GM12878 (cell line): Measurements from ENCODE around the gene TFDP1. TPM values are rescaled to one million over a fixed set of nuclear protein-coding genes. Genes with fewer than 3 reads are reported as not detected.

Source experiments
- ATAC-seq: fragments of 200-7000 bp; cut with Tn5 transposase; 3 replicates; pipeline ENCODE4 v1.9.1; 2020; ENCODE audit warnings: mild to moderate bottlenecking, moderate library complexity
- BruUV-seq: library from RNA; stranded (reverse); fragments of 400-500 nt; replicated peaks from 2 replicates; lab custom pipeline; 2021; lab: Mats Ljungman, UMichigan
- CTCF ChIA-PET: fragments of 300-600 bp; sonication (Branson Sonifier 250); formaldehyde crosslinking; extraction: SDS; loops from one replicate; lab custom pipeline; 2021; ENCODE audit warnings: inconsistent platforms; lab: Yijun Ruan, JAX
- POLR2A ChIA-PET: fragments of 350-600 bp; formaldehyde crosslinking; extraction: SDS; loops from one replicate; lab custom pipeline; 2021; ENCODE audit warnings: inconsistent platforms; lab: Charles Lee
- RAD21 ChIA-PET: fragments of 300-600 bp; sonication (Branson Sonifier 250); formaldehyde crosslinking; loops from one replicate; lab custom pipeline; 2023; ENCODE audit warnings: antibody characterized with exemption; ENCODE audit not compliant: unreplicated experiment; lab: Charles Lee
- SMC1A ChIA-PET: fragments of 300-600 bp; sonication (Branson Sonifier 250); formaldehyde crosslinking; loops from one replicate; lab custom pipeline; 2023; ENCODE audit not compliant: unreplicated experiment, uncharacterized antibody; lab: Charles Lee
- DNase-seq: peaks from one replicate; pipeline ENCODE4 v3.0.0-alpha.2; 2011; ENCODE audit warnings: low read depth, low spot score
- FAIRE-seq: peaks from 3 replicates; lab custom pipeline; 2011; peaks lifted over from hg19 to GRCh38; lab: Jason Lieb, UNC
- H2AFZ ChIP-seq: 2 replicates; pipeline ENCODE4 v1.6.0; 2011; ENCODE audit warnings: low read depth, low read length, control low read depth; ENCODE audit not compliant: control insufficient read depth
- H3K27ac ChIP-seq: 2 replicates; pipeline ENCODE4 v1.5.1; 2011; ENCODE audit warnings: control low read depth; ENCODE audit not compliant: control insufficient read depth, insufficient read depth
- H3K27me3 ChIP-seq, 2 experiments: replicated peaks in 1 of 2; 2 replicates each; pipeline versions ENCODE4 v1.6.0 to v1.6.1; 2011; ENCODE audit warnings: low read length in 1 of 2; ENCODE audit not compliant: control insufficient read depth in 2 of 2, insufficient read depth in 2 of 2
- H3K36me3 ChIP-seq, 2 experiments: 2 replicates each; pipeline ENCODE4 v1.5.1; 2011; ENCODE audit warnings: low read length in 1 of 2; ENCODE audit not compliant: control insufficient read depth in 2 of 2, insufficient read depth in 2 of 2
- H3K4me1 ChIP-seq: 2 replicates; pipeline ENCODE4 v1.6.1; 2011; ENCODE audit warnings: mild to moderate bottlenecking, low read length, moderate library complexity, mixed read lengths; ENCODE audit not compliant: control insufficient read depth, insufficient read depth
- H3K4me2 ChIP-seq: 2 replicates; pipeline ENCODE4 v1.6.0; 2011; ENCODE audit warnings: control low read depth; ENCODE audit not compliant: control insufficient read depth, insufficient read depth
- H3K4me3 ChIP-seq: fragments of 200-600 bp; sonication (generic); 2 replicates; pipeline ENCODE4 v1.5.1; 2016
- H3K79me2 ChIP-seq: 2 replicates; pipeline ENCODE4 v1.6.0; 2011; ENCODE audit warnings: low read length; ENCODE audit not compliant: control insufficient read depth, insufficient read depth
- H3K9ac ChIP-seq: 2 replicates; pipeline ENCODE4 v1.8.0; 2011; ENCODE audit warnings: low read length, control low read depth, mixed read lengths; ENCODE audit not compliant: control insufficient read depth, insufficient read depth
- H3K9me3 ChIP-seq: replicated peaks from 3 replicates; pipeline ENCODE4 v1.5.1; 2011; ENCODE audit warnings: mild to moderate bottlenecking, low read length; ENCODE audit not compliant: control insufficient read depth, insufficient read depth
- H4K20me1 ChIP-seq: 2 replicates; pipeline ENCODE4 v1.6.0; 2011; ENCODE audit not compliant: control insufficient read depth, insufficient read depth
- CUX1 ChIP-seq: IDR thresholded peaks from 2 replicates; pipeline ENCODE4 v1.6.1; 2012; ENCODE audit warnings: improper control_type of control experiment, low read depth, low read length; ENCODE audit not compliant: insufficient replicate concordance
- DPF2 ChIP-seq: fragments of 450-650 bp; IDR thresholded peaks from 2 replicates; pipeline ENCODE4 v1.6.1; 2017; ENCODE audit warnings: mild to moderate bottlenecking
- MEF2A ChIP-seq: IDR thresholded peaks from 2 replicates; pipeline ENCODE4 v1.6.1; 2011; ENCODE audit warnings: low read depth, mild to moderate bottlenecking, low read length, moderate library complexity; ENCODE audit not compliant: insufficient read depth
- POLR2A ChIP-seq: IDR thresholded peaks from 2 replicates; pipeline ENCODE4 v1.6.1; 2011; ENCODE audit warnings: low read depth, mild to moderate bottlenecking, low read length
- RAD21 ChIP-seq: IDR thresholded peaks from 2 replicates; pipeline ENCODE4 v1.6.1; 2011; ENCODE audit warnings: mild to moderate bottlenecking, low read depth, low read length, moderate library complexity; ENCODE audit not compliant: insufficient read depth
- SRF ChIP-seq, 2 experiments: IDR thresholded peaks; 2 replicates each; pipeline ENCODE4 v1.6.1; 2011; ENCODE audit warnings: low read depth in 2 of 2, low read length in 2 of 2, mild to moderate bottlenecking in 1 of 2, moderate library complexity in 1 of 2
- USF1 ChIP-seq: IDR thresholded peaks from 2 replicates; pipeline ENCODE4 v1.6.1; 2011; ENCODE audit warnings: borderline replicate concordance, low read depth, mild to moderate bottlenecking, moderate library complexity, mixed read lengths, low read length; ENCODE audit not compliant: insufficient read depth; ENCODE audit errors: extremely low read length
- ZNF24 ChIP-seq: fragments of 450-650 bp; IDR thresholded peaks from 2 replicates; pipeline ENCODE4 v1.6.1; 2017; ENCODE audit warnings: antibody characterized with exemption, mild to moderate bottlenecking
- WGBS: methylation state at CpG from one replicate; pipeline ENCODE4 v1.1.6; 2016; ENCODE audit warnings: low lambda C conversion rate; ENCODE audit not compliant: insufficient replicate concordance, insufficient coverage; ENCODE audit errors: missing lambda C conversion rate; 5-methylcytosine and 5-hydroxymethylcytosine counted together
- in situ Hi-C: fragments of 300-500 bp; cut with MboI; formaldehyde crosslinking; loops from 9 replicates; pipeline ENCODE4 v1.14.3; 2018; ENCODE audit warnings: mixed read lengths
- intact Hi-C: fragments of 100-400 bp; cut with micrococcal nuclease; formaldehyde crosslinking; loops from one replicate; pipeline ENCODE4 v1.14.2; 2022; ENCODE audit not compliant: unreplicated experiment
- polyA plus RNA-seq, 11 experiments: library from polyadenylated mRNA; depleted of rRNA in 4 of 11; unstranded in 6 of 11; stranded (reverse) in 5 of 11; fragments of >200 nt; fragmentation: Nextera tagmentation in 4 of 11; fragmentation: Illumina TruSeq in 1 of 11; extraction: Ambion mirVana in 4 of 11; extraction: Trizol in 1 of 11; gene quantifications; 1 replicate in 1 of 11; 2 replicates in 10 of 11; pipeline versions ENCODE4 v1.2.1 to v1.2.3, GENCODE V29; 2011 to 2016; ENCODE audit warnings: inconsistent platforms in 2 of 11, missing spikeins in 2 of 11, low read depth in 1 of 11
- total RNA-seq, 4 experiments: library from RNA; depleted of rRNA in 3 of 4; stranded (reverse); fragments of >200 nt in 3 of 4; fragmentation: Illumina TruSeq in 1 of 4; extraction: Trizol in 1 of 4; gene quantifications; 2 replicates each; pipeline versions ENCODE4 v1.2.1 to v1.2.3, GENCODE V29; 2013 to 2021
- TF ChIP-seq, protein P1 (sequence below): fragments of 450-650 bp; IDR thresholded peaks from 2 replicates; pipeline ENCODE4 v1.6.1; 2016; ENCODE audit warnings: mild to moderate bottlenecking, moderate library complexity, borderline replicate concordance
- TF ChIP-seq, protein P2 (sequence below): fragments of 150-350 bp; IDR thresholded peaks from 2 replicates; pipeline ENCODE4 v1.6.1; 2016; ENCODE audit warnings: low read depth, low read length

The TFDP1 gene
- total and polyA plus RNA-seq, 10 of the 15 experiments (the other 5 are each of a cell fraction or from before 2014, with no cell fraction given), result 37.7 to 254 (median 119) TPM

DNA sequence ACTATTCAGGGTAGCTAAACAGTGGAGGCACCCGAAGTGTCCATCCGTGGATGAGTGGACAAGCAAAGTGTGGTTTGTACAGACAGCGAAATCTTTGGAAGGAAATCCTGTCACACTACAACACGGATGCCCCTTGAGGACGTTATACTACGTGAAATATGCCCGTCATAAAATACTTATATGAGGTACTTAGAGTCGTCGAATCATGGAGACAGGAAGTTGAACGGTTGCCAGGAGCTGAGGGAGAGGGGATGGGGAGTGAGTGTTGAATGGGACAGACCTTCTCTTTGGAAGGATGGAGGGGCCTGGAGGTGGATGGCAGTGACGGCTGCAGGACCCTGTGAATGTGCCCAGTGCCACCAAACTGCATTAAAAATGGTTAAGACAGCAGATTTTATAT lies 61.8 kb downstream of the TFDP1 start:
- in situ Hi-C loops, result no loop called here
- Histone ChIP-seq H3K79me2 (no peaks in the 10 kb centered on the region), H3K27ac (no peak overlapping the region), H3K9ac (no peak overlapping the region), H3K27me3 (no peaks in the 10 kb centered on the region), H3K9me3 (no peaks in the 10 kb centered on the region), H3K4me3 (no peak overlapping the region), H3K4me1 (no peaks in the 10 kb centered on the region), H3K4me2 (no peak overlapping the region), H4K20me1 (no peaks in the 10 kb centered on the region), H3K36me3 (peaks cover 0 to 8% of the 10 kb centered on the region in 2 experiments; a peak in 3 of 4 replicates), H2AFZ (no peak overlapping the region)
- FAIRE-seq (no peak), ATAC-seq (no peak), DNase-seq (no peak)
- intact Hi-C loops, result no loop called here
- ChIA-PET SMC1A (no interaction called here), RAD21 (no interaction called here), POLR2A (interaction anchor here (0.7 kb wide), 1 partner anchor 181 kb away, joined by 4 read pairs; no protein-coding TSS in a partner anchor), CTCF (no interaction called here)
- no TSS peak for BruUV-seq
- WGBS, result 75% methylated on average over 11 of the region's 11 CpGs
- TF ChIP-seq, protein P1, sequence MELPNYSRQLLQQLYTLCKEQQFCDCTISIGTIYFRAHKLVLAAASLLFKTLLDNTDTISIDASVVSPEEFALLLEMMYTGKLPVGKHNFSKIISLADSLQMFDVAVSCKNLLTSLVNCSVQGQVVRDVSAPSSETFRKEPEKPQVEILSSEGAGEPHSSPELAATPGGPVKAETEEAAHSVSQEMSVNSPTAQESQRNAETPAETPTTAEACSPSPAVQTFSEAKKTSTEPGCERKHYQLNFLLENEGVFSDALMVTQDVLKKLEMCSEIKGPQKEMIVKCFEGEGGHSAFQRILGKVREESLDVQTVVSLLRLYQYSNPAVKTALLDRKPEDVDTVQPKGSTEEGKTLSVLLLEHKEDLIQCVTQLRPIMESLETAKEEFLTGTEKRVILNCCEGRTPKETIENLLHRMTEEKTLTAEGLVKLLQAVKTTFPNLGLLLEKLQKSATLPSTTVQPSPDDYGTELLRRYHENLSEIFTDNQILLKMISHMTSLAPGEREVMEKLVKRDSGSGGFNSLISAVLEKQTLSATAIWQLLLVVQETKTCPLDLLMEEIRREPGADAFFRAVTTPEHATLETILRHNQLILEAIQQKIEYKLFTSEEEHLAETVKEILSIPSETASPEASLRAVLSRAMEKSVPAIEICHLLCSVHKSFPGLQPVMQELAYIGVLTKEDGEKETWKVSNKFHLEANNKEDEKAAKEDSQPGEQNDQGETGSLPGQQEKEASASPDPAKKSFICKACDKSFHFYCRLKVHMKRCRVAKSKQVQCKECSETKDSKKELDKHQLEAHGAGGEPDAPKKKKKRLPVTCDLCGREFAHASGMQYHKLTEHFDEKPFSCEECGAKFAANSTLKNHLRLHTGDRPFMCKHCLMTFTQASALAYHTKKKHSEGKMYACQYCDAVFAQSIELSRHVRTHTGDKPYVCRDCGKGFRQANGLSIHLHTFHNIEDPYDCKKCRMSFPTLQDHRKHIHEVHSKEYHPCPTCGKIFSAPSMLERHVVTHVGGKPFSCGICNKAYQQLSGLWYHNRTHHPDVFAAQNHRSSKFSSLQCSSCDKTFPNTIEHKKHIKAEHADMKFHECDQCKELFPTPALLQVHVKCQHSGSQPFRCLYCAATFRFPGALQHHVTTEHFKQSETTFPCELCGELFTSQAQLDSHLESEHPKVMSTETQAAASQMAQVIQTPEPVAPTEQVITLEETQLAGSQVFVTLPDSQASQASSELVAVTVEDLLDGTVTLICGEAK, result no peak
- no peak for TF ChIP-seq RAD21
- TF ChIP-seq CUX1, result no peak
- no peak for TF ChIP-seq POLR2A
- TF ChIP-seq USF1, result no peak
- TF ChIP-seq DPF2, result no peak
- TF ChIP-seq MEF2A, result no peak
- no peak for TF ChIP-seq SRF (IDR thresholded peaks at IDR 0.05; ENCODE audit: low read depth in 2 of 2, low read length in 2 of 2)
- TF ChIP-seq ZNF24, result no peak
- TF ChIP-seq, protein P2, sequence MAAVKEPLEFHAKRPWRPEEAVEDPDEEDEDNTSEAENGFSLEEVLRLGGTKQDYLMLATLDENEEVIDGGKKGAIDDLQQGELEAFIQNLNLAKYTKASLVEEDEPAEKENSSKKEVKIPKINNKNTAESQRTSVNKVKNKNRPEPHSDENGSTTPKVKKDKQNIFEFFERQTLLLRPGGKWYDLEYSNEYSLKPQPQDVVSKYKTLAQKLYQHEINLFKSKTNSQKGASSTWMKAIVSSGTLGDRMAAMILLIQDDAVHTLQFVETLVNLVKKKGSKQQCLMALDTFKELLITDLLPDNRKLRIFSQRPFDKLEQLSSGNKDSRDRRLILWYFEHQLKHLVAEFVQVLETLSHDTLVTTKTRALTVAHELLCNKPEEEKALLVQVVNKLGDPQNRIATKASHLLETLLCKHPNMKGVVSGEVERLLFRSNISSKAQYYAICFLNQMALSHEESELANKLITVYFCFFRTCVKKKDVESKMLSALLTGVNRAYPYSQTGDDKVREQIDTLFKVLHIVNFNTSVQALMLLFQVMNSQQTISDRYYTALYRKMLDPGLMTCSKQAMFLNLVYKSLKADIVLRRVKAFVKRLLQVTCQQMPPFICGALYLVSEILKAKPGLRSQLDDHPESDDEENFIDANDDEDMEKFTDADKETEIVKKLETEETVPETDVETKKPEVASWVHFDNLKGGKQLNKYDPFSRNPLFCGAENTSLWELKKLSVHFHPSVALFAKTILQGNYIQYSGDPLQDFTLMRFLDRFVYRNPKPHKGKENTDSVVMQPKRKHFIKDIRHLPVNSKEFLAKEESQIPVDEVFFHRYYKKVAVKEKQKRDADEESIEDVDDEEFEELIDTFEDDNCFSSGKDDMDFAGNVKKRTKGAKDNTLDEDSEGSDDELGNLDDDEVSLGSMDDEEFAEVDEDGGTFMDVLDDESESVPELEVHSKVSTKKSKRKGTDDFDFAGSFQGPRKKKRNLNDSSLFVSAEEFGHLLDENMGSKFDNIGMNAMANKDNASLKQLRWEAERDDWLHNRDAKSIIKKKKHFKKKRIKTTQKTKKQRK, result no peak
